HG03457 (cell line): ENCODE data around the gene DIPK1A.

Experiments
- ATAC-seq: cut with Tn5 transposase; IDR thresholded peaks from one replicate; pipeline ENCODE4 v1.9.1; 2021; ENCODE audit warnings: moderate number of reproducible peaks; ENCODE audit not compliant: unreplicated experiment

The DIPK1A gene

GRCh38 chr1:92879316-92879968 lies 81.8 kb downstream of the DIPK1A start:
- ATAC-seq: no peak

DNA sequence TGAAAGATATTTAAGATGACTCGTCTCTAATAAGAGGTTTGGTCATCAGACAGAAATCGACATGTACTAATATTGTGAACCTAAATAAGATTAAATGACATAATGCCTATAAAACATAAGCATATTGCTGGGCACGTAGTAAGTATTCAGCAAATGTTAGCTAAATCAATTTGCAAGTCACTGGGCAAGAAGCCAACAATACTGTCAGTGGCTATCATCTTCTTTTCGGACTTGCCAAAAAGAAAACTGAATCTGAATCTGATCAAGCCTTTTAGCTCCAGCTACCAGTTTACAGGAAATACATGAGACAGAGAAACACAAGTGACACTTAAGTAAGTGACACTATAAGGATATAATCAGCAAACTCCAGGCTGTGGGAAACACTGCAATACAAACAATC lies 83.5 kb downstream of the DIPK1A start:
- ATAC-seq: no peak

DNA sequence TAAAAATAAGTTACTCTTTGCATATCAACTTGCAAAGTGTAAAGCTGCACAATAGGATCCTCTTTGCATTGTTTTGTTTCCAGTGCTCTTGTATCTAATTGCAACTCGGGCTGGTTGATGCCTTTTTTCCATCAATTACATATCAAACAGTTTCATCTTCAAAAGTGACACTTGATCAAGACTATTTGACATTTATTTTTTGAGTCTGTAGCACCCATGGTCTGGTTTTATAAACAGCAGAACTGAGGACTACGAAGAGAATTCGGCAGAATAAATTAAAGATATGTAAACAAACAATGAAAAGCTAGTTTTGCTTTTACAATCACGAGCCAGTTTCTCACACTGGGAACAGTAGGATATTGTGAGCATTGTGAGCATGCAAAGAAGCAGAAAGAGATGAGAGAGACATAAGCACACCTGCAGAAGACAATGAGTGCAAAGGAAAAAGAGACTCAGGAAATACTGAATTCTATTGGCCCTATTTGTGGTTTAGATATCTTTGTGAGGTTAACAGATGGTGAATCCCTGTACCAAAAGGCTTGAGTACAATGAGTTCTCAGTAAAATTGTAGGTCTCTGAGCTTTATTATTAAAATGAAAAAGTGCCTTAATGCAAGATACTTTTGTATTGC lies 84.1 kb downstream of the DIPK1A start:
- no peak for ATAC-seq

DNA sequence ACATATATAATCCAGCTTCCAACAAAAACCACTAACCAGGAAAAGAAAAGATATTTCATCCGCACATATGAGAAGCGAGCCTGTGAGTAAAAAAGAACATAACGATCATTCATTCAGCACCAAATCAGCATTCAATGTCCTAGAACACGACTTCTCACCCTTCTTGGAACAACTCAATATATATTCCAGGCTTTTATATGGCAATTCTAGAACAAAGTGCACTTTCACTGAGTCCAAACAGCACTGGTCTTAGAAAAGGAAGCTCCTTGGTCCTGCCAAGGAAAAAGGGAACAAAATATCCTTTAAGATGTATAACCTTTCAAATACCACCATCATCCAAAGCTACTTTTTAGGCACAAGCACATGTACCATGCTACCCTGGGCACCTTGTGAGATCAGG lies 84.9 kb downstream of the DIPK1A start:
- ATAC-seq: no peak

GRCh38 chr1:92874987-92875386 lies 86.3 kb downstream of the DIPK1A start:
- ATAC-seq: no peak

- ATAC-seq: no peak
Measured at GRCh38 chr1:92872719-92873118, 88.5 kb downstream of the DIPK1A start.

DNA sequence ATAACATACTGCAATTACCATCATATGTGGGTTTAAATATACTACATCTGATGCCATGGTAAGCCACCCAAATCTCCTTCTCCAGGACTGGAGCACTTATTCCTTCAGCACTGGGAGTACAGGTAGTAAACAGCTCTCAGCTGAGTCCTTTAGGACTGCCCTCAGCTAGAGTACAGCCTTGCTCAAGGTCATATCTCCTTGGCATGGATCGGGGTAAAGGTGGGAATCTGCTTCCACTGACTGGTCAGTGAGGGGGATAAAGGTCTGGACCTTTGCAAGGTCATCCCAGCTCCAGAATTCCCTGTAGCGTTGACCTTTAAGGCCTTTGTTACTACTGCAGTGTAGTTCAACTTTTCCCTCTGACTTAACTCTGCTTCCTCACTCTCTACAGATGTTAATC lies 90.7 kb downstream of the DIPK1A start:
- ATAC-seq: no peak

DNA sequence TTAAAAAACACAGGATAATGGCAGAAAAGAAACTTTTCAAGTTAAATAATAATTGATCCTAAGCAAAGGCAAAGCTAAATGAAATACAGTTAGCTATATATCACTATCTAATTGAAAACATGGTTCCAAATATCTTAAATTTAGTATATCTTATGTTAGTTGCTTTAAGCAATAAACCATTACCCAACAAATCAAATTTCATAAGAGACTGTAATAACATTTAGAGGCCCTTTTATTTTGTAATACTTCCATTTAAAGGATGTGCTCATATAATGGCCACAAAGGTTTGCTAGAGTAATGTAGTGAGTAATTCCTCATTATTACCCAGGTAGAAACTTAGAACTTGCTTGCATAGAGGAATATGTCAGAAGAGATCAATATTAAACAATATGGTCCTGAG lies 97.1 kb downstream of the DIPK1A start:
- ATAC-seq: no peak

- no peak for ATAC-seq
Measured at GRCh38 chr1:92862605-92863004, 98.7 kb downstream of the DIPK1A start.

- no peak for ATAC-seq
Measured at GRCh38 chr1:92859400-92860039, 101.7 kb downstream of the DIPK1A start.

DNA sequence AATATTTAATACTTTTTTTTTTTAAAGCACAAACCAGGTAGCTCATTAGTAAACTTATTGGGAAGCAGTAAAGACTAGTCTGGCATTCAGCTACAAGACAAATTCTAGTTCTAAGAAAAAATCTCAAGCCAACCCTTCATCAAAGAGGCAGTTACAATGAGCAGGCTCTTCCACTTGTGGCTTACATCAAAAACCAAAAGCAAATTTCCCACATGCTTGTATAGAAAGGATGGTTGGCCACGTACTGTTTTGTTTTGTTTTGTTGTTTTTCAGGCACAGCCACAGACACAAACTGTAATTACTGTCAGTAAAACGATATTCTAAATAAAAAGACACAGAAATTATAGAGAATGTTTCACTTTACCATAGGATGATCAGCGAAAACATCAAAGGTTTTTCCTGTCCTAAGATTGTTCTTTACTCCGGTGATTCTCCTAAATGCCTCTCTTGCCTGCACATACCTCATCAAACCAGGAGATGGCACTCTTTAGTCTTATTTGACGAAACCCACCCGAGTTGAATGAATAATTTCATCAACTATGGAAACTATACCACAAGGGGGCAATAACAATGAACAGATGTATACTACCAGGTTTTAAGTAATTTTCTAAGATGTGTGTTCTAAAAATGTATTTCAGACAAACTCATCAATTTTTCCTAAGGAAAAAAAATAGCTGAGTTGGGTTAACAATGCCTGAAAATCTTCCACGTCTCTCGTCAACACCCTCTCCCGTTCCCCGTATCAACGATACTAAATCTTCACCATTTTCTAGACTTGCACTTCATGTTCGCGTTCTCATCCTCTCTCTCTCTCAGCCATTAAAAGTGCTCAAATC lies 102.5 kb downstream of the DIPK1A start:
- peak; percentile 51 for ATAC-seq

- ATAC-seq: no peak
Measured at GRCh38 chr1:92857817-92858216, 103.4 kb downstream of the DIPK1A start.

DNA sequence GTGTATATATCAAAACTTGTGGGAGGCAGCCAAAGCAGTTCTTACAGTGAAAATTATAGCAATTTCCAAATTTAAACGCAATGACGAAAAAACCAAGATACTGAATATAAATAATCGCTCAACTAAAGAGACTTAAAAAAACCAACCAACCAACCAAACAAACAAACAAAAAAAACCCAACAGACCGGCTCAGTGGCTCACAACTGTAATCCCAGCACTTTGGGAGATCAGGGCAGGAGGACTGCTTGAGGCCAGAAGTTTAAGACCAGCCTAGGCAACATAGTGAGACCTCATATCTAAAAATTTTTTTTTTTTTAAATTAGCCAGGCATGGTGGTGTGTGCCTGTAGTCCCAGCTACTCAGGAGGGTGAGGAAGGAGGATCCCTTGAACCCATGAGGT lies 106.0 kb downstream of the DIPK1A start:
- ATAC-seq: no peak

DNA sequence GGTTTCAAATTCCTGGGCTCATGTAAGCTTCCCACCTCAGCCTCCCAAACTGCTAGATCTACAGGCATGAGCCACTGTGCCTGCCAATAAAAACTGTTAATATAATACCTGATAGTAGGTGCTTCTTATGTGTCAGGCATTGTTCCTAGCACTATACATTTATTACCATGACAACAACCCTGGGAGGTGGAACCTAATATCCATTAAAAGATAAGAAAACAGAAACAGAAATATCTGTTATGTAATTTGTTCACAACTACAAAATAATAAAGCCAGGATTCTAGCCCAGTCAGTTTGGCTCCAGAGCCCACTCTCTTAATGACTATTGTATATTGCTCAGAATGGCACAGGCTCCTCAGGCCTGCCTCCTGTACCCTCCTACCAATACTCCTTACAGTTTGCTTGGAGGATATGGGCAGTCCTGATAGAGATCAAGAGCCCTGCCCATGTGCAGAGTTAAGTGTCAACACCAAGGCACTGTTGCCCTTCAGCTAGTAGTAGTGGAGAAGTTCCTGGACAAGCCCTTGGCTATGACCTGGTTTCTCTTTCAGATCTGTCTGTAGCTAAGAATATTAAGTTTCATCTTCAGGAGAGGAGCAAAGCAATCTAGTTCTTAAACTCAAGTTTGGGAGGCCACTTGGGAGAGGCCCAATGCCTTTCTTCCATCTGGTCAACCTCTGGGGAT lies 107.0 kb downstream of the DIPK1A start:
- no peak for ATAC-seq

GRCh38 chr1:92853299-92853698 lies 108.0 kb downstream of the DIPK1A start:
- ATAC-seq: no peak

- ATAC-seq: no peak
Measured at GRCh38 chr1:92851729-92852128, 109.5 kb downstream of the DIPK1A start.

DNA sequence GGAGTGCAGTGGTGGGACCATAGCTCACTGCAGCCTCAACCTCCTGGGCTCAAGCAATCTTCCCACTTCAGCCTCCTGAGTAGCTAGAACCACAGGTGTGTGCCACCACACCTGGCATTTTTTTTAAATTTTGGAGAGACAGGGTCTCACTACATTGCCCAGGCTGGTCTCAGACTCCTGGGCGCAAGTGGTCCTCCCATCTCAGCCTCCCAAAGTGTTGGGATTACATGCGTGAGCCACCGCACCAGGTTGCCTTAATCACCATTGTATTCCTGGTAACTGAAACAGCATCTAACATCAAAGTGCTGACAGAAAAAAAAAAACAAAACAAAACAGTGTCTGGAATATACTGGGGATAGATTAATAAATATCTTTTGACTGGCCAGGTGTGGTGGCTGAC lies 111.2 kb downstream of the DIPK1A start:
- no peak for ATAC-seq

DNA sequence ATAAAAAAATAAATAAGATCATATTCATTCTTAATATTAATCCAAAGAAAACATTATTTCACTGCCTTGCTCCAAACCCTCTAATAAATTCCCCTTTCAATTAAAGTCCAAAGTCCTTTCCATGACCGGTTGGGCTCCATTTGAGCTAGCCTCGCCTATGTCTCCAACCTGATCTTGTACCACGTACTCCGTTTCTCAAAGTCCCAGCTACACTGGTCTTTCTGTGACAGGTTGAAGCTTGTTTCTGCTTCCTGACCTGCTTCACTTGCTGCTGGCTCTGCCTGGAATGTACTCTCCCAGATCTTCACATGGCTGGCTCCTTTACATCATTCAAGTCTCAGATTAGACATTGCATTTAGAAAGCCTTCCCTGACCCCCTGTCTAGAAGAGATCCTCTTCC lies 113.1 kb downstream of the DIPK1A start:
- no peak for ATAC-seq

GRCh38 chr1:92845908-92846307 lies 115.4 kb downstream of the DIPK1A start:
- ATAC-seq: no peak

DNA sequence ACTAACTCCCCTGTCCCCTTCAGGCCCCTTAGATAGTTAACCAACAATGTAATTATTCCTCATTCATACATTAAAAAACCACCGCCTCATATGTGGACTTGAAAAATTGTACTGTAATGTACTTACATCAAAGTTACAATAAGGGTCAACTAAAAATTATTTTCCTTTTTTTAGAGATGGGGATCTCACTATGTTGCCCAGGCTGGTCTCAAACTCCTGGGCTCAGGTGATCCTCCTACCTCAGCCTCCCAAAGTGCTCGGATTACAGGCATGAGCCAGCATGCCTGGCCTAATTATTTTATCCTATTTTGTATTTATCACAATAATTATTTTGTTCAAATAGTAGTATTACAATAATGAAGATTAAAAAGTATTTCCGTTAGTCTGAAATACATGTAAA lies 116.8 kb downstream of the DIPK1A start:
- ATAC-seq: no peak
